HG03442 (cell line): ENCODE data around the gene GPRIN3.

Source experiments
- ATAC-seq: cut with Tn5 transposase; IDR thresholded peaks from one replicate; pipeline ENCODE4 v1.9.1; 2021; ENCODE audit warnings: mild to moderate bottlenecking, moderate library complexity; ENCODE audit not compliant: unreplicated experiment

The GPRIN3 gene

GRCh38 chr4:89293299-89293698, 14.3 kb downstream of the GPRIN3 start:
- ATAC-seq: no peak

- ATAC-seq: peak; percentile 35
Measured at GRCh38 chr4:89290727-89291516, 16.7 kb downstream of the GPRIN3 start.

GRCh38 chr4:89289312-89289711, 18.3 kb downstream of the GPRIN3 start:
- ATAC-seq: no peak

GRCh38 chr4:89288430-89288829, 19.2 kb downstream of the GPRIN3 start:
- no peak for ATAC-seq

GRCh38 chr4:89287945-89288344, 19.7 kb downstream of the GPRIN3 start:
- no peak for ATAC-seq

- no peak for ATAC-seq
Measured at GRCh38 chr4:89285745-89286144, 21.9 kb downstream of the GPRIN3 start.

- ATAC-seq: no peak
Measured at GRCh38 chr4:89284828-89285227, 22.8 kb downstream of the GPRIN3 start.

GRCh38 chr4:89284020-89284424, 23.6 kb downstream of the GPRIN3 start:
- no peak for ATAC-seq

- ATAC-seq: no peak
Measured at GRCh38 chr4:89283226-89284009, 24.2 kb downstream of the GPRIN3 start.

- ATAC-seq: no peak
Measured at GRCh38 chr4:89279385-89279784, 28.2 kb downstream of the GPRIN3 start.

GRCh38 chr4:89277412-89277811, 30.2 kb downstream of the GPRIN3 start:
- ATAC-seq: no peak

GRCh38 chr4:89276296-89276695, 31.3 kb downstream of the GPRIN3 start:
- no peak for ATAC-seq

GRCh38 chr4:89275587-89275986, 32.0 kb downstream of the GPRIN3 start:
- no peak for ATAC-seq

- no peak for ATAC-seq
Measured at GRCh38 chr4:89273741-89274141, 33.9 kb downstream of the GPRIN3 start.

GRCh38 chr4:89270792-89271191, 36.8 kb downstream of the GPRIN3 start:
- ATAC-seq: no peak

- no peak for ATAC-seq
Measured at GRCh38 chr4:89269121-89269666, 38.4 kb downstream of the GPRIN3 start.

- no peak for ATAC-seq
Measured at GRCh38 chr4:89268679-89269078, 38.9 kb downstream of the GPRIN3 start.

- ATAC-seq: no peak
Measured at GRCh38 chr4:89267846-89268245, 39.8 kb downstream of the GPRIN3 start.

- ATAC-seq: no peak
Measured at GRCh38 chr4:89267392-89267791, 40.2 kb downstream of the GPRIN3 start.

- no peak for ATAC-seq
Measured at GRCh38 chr4:89266128-89266527, 41.5 kb downstream of the GPRIN3 start.

GRCh38 chr4:89263265-89263664, 44.3 kb downstream of the GPRIN3 start:
- no peak for ATAC-seq
